BJ (cell line): ENCODE data around the gene INKA2. TPM values are rescaled to one million over a fixed set of nuclear protein-coding genes. Genes with fewer than 3 reads are reported as not detected.

ENCODE experiments used
- CTCF ChIA-PET: fragments of 350-600 bp; formaldehyde crosslinking; extraction: SDS; loops from one replicate; lab custom pipeline; 2021; ENCODE audit warnings: antibody characterized with exemption, inconsistent platforms; lab: Yijun Ruan, JAX
- POLR2A ChIA-PET: fragments of 300-600 bp; sonication (Branson Sonifier 250); formaldehyde crosslinking; extraction: SDS; loops from one replicate; lab custom pipeline; 2021; ENCODE audit warnings: antibody characterized with exemption; lab: Charles Lee
- DNase-seq: peaks from one replicate; pipeline ENCODE4 v3.0.0-alpha.2; 2011; ENCODE audit warnings: low read depth
- H3K27me3 ChIP-seq: 2 replicates; pipeline ENCODE4 v1.6.0; 2011; ENCODE audit warnings: low read length; ENCODE audit not compliant: control insufficient read depth, insufficient read depth
- H3K36me3 ChIP-seq: 2 replicates; pipeline ENCODE4 v1.5.1; 2011; ENCODE audit warnings: low read length; ENCODE audit not compliant: control insufficient read depth, insufficient read depth
- H3K4me3 ChIP-seq: 2 replicates; pipeline ENCODE4 v1.5.1; 2011; ENCODE audit warnings: low read depth, mild to moderate bottlenecking, control low read depth, low read length
- CTCF ChIP-seq: IDR thresholded peaks from 2 replicates; pipeline ENCODE4 v1.5.1; 2011; ENCODE audit warnings: low read depth, mild to moderate bottlenecking, control low read depth, inconsistent platforms, low read length, moderate library complexity; ENCODE audit not compliant: insufficient read depth
- polyA plus RNA-seq: library from polyadenylated mRNA; depleted of rRNA; stranded (reverse); fragments of >200 nt; gene quantifications from 2 replicates; pipeline ENCODE4 v1.2.3, GENCODE V29; 2011

INKA2 gene
- polyA plus RNA-seq, 1 experiment = 2.3 TPM

- Histone ChIP-seq H3K36me3 (no peaks in the 10 kb centered on the region), H3K4me3 (no peak overlapping the region), H3K27me3 (no peaks in the 10 kb centered on the region)
- no peak for DNase-seq
- ChIA-PET CTCF (interaction anchor here (0.5 to 3.0 kb wide), 6 partner anchors 10 to 23 kb away, joined by 3 to 12 read pairs (median 4); no protein-coding TSS in a partner anchor), POLR2A (interaction anchor here (0.6 kb wide), 1 partner anchor 32 kb away, joined by 5 read pairs; no protein-coding TSS in a partner anchor)
- TF ChIP-seq CTCF = no peak
Observed at GRCh38 chr1:111736548-111737215, 2.5 kb downstream of the INKA2 start.

GRCh38 chr1:111735858-111736544, 3.2 kb downstream of the INKA2 start:
- ChIA-PET CTCF (interaction anchor here (1.0 to 3.0 kb wide), 6 partner anchors 11 to 33 kb away, joined by 3 to 12 read pairs (median 4); no protein-coding TSS in a partner anchor), POLR2A (interaction anchor here (0.6 kb wide), 1 partner anchor 33 kb away, joined by 5 read pairs; no protein-coding TSS in a partner anchor)
- no peak for DNase-seq
- Histone ChIP-seq H3K36me3 (no peaks in the 10 kb centered on the region), H3K27me3 (no peaks in the 10 kb centered on the region), H3K4me3 (no peak overlapping the region)
- no peak for TF ChIP-seq CTCF

GRCh38 chr1:111735321-111735720, 3.9 kb downstream of the INKA2 start:
- H3K27me3 ChIP-seq = no peaks in the 10 kb centered on the region
- POLR2A ChIA-PET = no interaction called here
- H3K4me3 ChIP-seq = no peak overlapping the region
- no peaks in the 10 kb centered on the region for H3K36me3 ChIP-seq
- DNase-seq = no peak
- CTCF ChIA-PET = interaction anchor here (1.0 to 3.0 kb wide), 3 partner anchors 11 to 34 kb away, joined by 3 to 12 read pairs (median 4); no protein-coding TSS in a partner anchor
- no peak for TF ChIP-seq CTCF

GRCh38 chr1:111734856-111735255, 4.3 kb downstream of the INKA2 start:
- Histone ChIP-seq H3K4me3 (no peak overlapping the region), H3K27me3 (no peaks in the 10 kb centered on the region), H3K36me3 (no peaks in the 10 kb centered on the region)
- ChIA-PET POLR2A (no interaction called here), CTCF (interaction anchor here (0.7 to 3.0 kb wide), 4 partner anchors 12 to 40 kb away, joined by 3 to 14 read pairs (median 8); no protein-coding TSS in a partner anchor)
- DNase-seq = no peak
- no peak for TF ChIP-seq CTCF

- Histone ChIP-seq H3K27me3 (no peaks in the 10 kb centered on the region), H3K4me3 (no peak overlapping the region), H3K36me3 (no peaks in the 10 kb centered on the region)
- no peak for TF ChIP-seq CTCF
- no peak for DNase-seq
- POLR2A ChIA-PET = no interaction called here
- CTCF ChIA-PET = interaction anchor here (0.7 to 3.0 kb wide), 4 partner anchors 12 to 40 kb away, joined by 3 to 14 read pairs (median 8); no protein-coding TSS in a partner anchor
Observed at GRCh38 chr1:111734426-111734825, 4.8 kb downstream of the INKA2 start.
